Natural killer cell (primary cell): ENCODE measurements around the gene ISG20. TPM values are rescaled to one million over a fixed set of nuclear protein-coding genes. Genes with fewer than 3 reads are reported as not detected.

ENCODE experiments used
- ATAC-seq, 3 donors: fragments of 150-1000 bp in 2 of 3; fragments of 200-7000 bp in 1 of 3; cut with Tn5 transposase; 1 replicate in 1 of 3; 2 replicates in 2 of 3; pipeline ENCODE4 v1.10.0; 2021; ENCODE audit warnings: mild to moderate bottlenecking in 2 of 3, moderate library complexity in 2 of 3
- DNase-seq, 2 donors: peaks; one replicate each; pipeline versions ENCODE4 v3.0.0 to v3.0.0-alpha.2; 2013 to 2021; ENCODE audit warnings: mixed read lengths in 1 of 2
- H3K27ac ChIP-seq: one replicate; pipeline ENCODE4 v1.5.1; 2013; ENCODE audit warnings: mild to moderate bottlenecking, low read length
- H3K27me3 ChIP-seq: one replicate; pipeline ENCODE4 v1.6.1; 2013; ENCODE audit warnings: low read length; ENCODE audit not compliant: control insufficient read depth, insufficient read depth
- H3K36me3 ChIP-seq: one replicate; pipeline ENCODE4 v1.6.1; 2013; ENCODE audit warnings: low read length; ENCODE audit not compliant: control insufficient read depth, insufficient read depth
- H3K4me1 ChIP-seq: one replicate; pipeline ENCODE4 v1.6.1; 2013; ENCODE audit warnings: low read length; ENCODE audit not compliant: control insufficient read depth, insufficient read depth
- H3K4me3 ChIP-seq: one replicate; pipeline ENCODE4 v1.5.1; 2013; ENCODE audit warnings: low read length
- H3K9me3 ChIP-seq: one replicate; pipeline ENCODE4 v1.6.1; 2013; ENCODE audit warnings: low read length; ENCODE audit not compliant: control insufficient read depth, insufficient read depth
- H3K27ac Mint-ChIP-seq, 2 donors: one replicate each; pipeline ENCODE4 v1.8.0; 2022; ENCODE audit warnings: mild to moderate bottlenecking in 2 of 2, mixed read lengths in 2 of 2, moderate library complexity in 1 of 2
- H3K27me3 Mint-ChIP-seq, 2 donors: one replicate each; pipeline ENCODE4 v1.8.0; 2022; ENCODE audit warnings: low read depth in 2 of 2, mixed read lengths in 2 of 2
- H3K36me3 Mint-ChIP-seq: one replicate; pipeline ENCODE4 v1.8.0; 2022; ENCODE audit warnings: mixed read lengths
- H3K4me1 Mint-ChIP-seq, 2 donors: one replicate each; pipeline ENCODE4 v1.8.0; 2022; ENCODE audit warnings: mixed read lengths in 2 of 2
- H3K4me3 Mint-ChIP-seq: one replicate; pipeline ENCODE4 v1.8.0; 2022; ENCODE audit warnings: mild to moderate bottlenecking, moderate library complexity, mixed read lengths
- H3K9me3 Mint-ChIP-seq, 2 donors: one replicate each; pipeline ENCODE4 v1.8.0; 2022; ENCODE audit warnings: mixed read lengths in 2 of 2
- CTCF ChIP-seq: fragments of 200-600 bp; IDR thresholded peaks from one replicate; pipeline ENCODE4 v1.8.0; 2022; ENCODE audit warnings: antibody characterized with exemption
- WGBS: methylation state at CpG from one replicate; pipeline ENCODE4 v1.1.7; 2013; ENCODE audit warnings: missing lambda C conversion rate; ENCODE audit not compliant: insufficient coverage; 5-methylcytosine and 5-hydroxymethylcytosine counted together
- intact Hi-C: fragments of 100-400 bp; cut with micrococcal nuclease; formaldehyde crosslinking; loops from one replicate; pipeline ENCODE4 v1.14.2; 2022
- total RNA-seq, 4 donors: library from RNA; stranded (reverse); fragments of 120-200 nt in 1 of 4; gene quantifications; one replicate each; pipeline versions ENCODE4 v1.2.3 to v1.2.4, GENCODE V29; 2013 to 2022

Gene ISG20
- total RNA-seq, 3 donors from 2014 or later (not counting 1 experiment from before 2014, with no cell fraction given) = 80.6 to 137 (median 116) TPM

GRCh38 chr15:88603885-88604284, 34.9 kb upstream of the ISG20 start:
- Histone ChIP-seq H3K27me3 (peaks cover 58% of the 10 kb centered on the region), H3K4me3 (no peak overlapping the region), H3K9me3 (no peaks in the 10 kb centered on the region), H3K4me1 (peaks cover 13% of the 10 kb centered on the region), H3K27ac (no peak overlapping the region), H3K36me3 (no peaks in the 10 kb centered on the region)
- intact Hi-C loops = no loop called here
- H3K27me3 Mint-ChIP-seq = peaks cover 50 to 76% of the 10 kb centered on the region in 2 donors
- no peaks in the 10 kb centered on the region for H3K9me3 Mint-ChIP-seq
- no peak for DNase-seq
- peaks cover 11 to 14% of the 10 kb centered on the region in 2 donors for H3K4me1 Mint-ChIP-seq
- 16% methylated on average over 14 of the region's 14 CpGs for WGBS
- H3K27ac Mint-ChIP-seq = no peak overlapping the region
- no peak for TF ChIP-seq CTCF
- no peak overlapping the region for H3K4me3 Mint-ChIP-seq
- no peaks in the 10 kb centered on the region for H3K36me3 Mint-ChIP-seq
- no peak for ATAC-seq

GRCh38 chr15:88604381-88605188, 34.2 kb upstream of the ISG20 start:
- H3K4me3 Mint-ChIP-seq = peak overlapping the region; percentile 37
- H3K36me3 Mint-ChIP-seq = no peaks in the 10 kb centered on the region
- intact Hi-C loops = no loop called here
- no peaks in the 10 kb centered on the region for H3K9me3 Mint-ChIP-seq
- peaks cover 11 to 14% of the 10 kb centered on the region in 2 donors for H3K4me1 Mint-ChIP-seq
- peaks cover 55 to 80% of the 10 kb centered on the region in 2 donors for H3K27me3 Mint-ChIP-seq
- Histone ChIP-seq H3K4me1 (peaks cover 13% of the 10 kb centered on the region), H3K4me3 (no peak overlapping the region), H3K36me3 (no peaks in the 10 kb centered on the region), H3K9me3 (no peaks in the 10 kb centered on the region), H3K27me3 (peaks cover 58% of the 10 kb centered on the region), H3K27ac (no peak overlapping the region)
- DNase-seq = peak in 1 of 2 donors; percentile 15
- 4% methylated on average over 46 of the region's 46 CpGs for WGBS
- peak in 1 of 3 donors; percentile 24 for ATAC-seq
- TF ChIP-seq CTCF = no peak
- no peak overlapping the region for H3K27ac Mint-ChIP-seq

- Histone ChIP-seq H3K36me3 (no peaks in the 10 kb centered on the region), H3K4me1 (peaks cover 13% of the 10 kb centered on the region), H3K9me3 (no peaks in the 10 kb centered on the region), H3K27ac (no peak overlapping the region), H3K27me3 (peaks cover 56% of the 10 kb centered on the region), H3K4me3 (no peak overlapping the region)
- WGBS = 6% methylated on average over 58 of the region's 58 CpGs
- no peak for TF ChIP-seq CTCF
- DNase-seq (peak in 1 of 2 donors; percentile 69), ATAC-seq (peak in 2 of 3 donors; percentile 71 to 86)
- Mint-ChIP-seq H3K4me1 (peaks cover 11 to 14% of the 10 kb centered on the region in 2 donors), H3K27me3 (peaks cover 61 to 80% of the 10 kb centered on the region in 2 donors), H3K9me3 (no peaks in the 10 kb centered on the region), H3K27ac (no peak overlapping the region), H3K36me3 (no peaks in the 10 kb centered on the region), H3K4me3 (no peak overlapping the region)
- intact Hi-C loops = no loop called here
Observed at GRCh38 chr15:88605189-88606069, 33.4 kb upstream of the ISG20 start.
